ENCODE measurements around the gene CPAMD8.
"Not testable (repeated sequence)": the region's sequence is repeated elsewhere in the genome, so short reads cannot be mapped to it uniquely, and the experiment has no call there.

CPAMD8 gene

GRCh38 chr19:16996838-16997490 lies 29.6 kb downstream of the CPAMD8 start:
- DNase-seq = not testable (repeated sequence)

GRCh38 chr19:16988661-16989060 lies 37.9 kb downstream of the CPAMD8 start:
- DNase-seq = no peak

DNA sequence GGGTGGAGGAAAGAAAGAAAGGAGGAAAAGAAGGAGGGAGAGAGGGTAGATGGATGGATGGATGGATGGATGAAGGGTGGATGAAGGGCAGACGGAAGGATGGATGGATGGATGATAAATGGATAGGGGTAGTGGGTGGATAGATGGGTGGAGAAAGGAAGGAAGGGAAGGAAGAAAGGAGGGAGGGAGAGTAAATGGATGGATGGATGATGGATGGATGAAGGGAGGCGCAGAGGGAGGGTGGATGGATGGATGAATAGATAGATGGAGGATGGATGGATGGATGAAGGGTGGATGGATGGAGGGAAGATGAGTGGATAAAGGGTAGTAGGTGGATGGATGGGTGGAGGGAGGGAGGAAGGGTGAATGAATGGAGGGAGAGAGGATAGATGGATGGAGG lies 41.2 kb downstream of the CPAMD8 start:
- DNase-seq = no peak

DNA sequence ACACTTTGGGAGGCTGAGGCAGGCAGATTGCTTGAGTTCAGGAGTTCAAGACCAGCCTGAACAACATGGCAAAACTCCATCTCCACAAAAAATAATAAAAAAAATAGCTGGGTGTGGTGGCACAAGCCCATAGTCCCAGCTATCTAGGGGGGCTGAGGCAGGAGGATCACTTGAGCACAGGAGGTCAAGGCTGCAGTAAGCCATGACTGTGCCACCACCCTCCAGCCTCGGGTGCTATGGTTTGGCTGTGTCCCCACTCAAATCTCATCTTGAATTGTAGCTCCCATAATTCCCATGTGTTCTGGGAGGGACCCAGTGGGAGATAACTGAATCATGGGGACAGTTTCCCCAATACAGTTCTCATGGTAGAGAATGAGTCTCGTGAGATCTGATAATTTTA lies 44.0 kb downstream of the CPAMD8 start:
- DNase-seq = not testable (repeated sequence)

GRCh38 chr19:16978839-16979802 lies 47.5 kb downstream of the CPAMD8 start:
- DNase-seq = no peak

- DNase-seq = no peak
Measured at GRCh38 chr19:16978156-16978555, 48.5 kb downstream of the CPAMD8 start.

GRCh38 chr19:16977306-16977705 lies 49.3 kb downstream of the CPAMD8 start:
- DNase-seq = no peak

- DNase-seq = no peak
Measured at GRCh38 chr19:16976446-16976845, 50.2 kb downstream of the CPAMD8 start.

DNA sequence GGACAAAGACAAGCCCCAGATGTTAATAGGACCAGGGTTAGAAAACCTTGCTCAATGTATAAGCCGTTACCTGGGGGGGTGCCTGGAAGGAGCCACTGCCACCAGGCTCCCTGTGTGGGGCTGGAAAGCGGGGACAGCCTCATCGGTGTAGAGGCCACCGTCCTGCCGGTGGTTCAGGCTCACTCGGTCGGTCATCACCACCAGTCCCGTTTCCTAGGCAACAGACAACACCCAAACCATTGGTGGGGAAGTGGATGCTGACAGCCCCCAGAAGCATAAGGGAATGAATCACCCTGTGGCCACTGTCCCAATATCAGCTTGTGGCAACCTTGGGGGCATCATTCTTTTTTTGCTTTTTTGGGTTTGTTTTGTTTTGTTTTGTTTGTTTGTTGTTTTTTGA lies 55.8 kb downstream of the CPAMD8 start:
- no peak for DNase-seq

DNA sequence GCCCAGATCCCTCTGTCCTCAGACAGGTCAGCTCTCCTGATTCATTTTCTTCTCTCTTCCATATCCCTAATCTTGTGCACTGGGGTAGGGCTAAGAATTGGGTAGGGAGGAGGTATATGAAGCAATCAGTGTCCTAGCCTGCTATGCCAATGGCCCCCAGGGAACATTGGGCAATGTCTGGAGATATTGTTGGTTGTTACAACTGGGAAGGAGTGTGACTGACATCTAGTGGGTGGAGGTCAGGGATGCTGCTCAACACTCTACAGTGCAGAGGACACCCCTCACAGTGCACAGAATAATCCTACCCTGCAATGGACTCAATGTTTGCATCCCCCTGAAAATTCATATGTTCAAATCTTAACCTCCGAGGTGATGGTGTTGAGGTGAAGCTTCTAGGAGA lies 57.5 kb downstream of the CPAMD8 start:
- no peak for DNase-seq

DNA sequence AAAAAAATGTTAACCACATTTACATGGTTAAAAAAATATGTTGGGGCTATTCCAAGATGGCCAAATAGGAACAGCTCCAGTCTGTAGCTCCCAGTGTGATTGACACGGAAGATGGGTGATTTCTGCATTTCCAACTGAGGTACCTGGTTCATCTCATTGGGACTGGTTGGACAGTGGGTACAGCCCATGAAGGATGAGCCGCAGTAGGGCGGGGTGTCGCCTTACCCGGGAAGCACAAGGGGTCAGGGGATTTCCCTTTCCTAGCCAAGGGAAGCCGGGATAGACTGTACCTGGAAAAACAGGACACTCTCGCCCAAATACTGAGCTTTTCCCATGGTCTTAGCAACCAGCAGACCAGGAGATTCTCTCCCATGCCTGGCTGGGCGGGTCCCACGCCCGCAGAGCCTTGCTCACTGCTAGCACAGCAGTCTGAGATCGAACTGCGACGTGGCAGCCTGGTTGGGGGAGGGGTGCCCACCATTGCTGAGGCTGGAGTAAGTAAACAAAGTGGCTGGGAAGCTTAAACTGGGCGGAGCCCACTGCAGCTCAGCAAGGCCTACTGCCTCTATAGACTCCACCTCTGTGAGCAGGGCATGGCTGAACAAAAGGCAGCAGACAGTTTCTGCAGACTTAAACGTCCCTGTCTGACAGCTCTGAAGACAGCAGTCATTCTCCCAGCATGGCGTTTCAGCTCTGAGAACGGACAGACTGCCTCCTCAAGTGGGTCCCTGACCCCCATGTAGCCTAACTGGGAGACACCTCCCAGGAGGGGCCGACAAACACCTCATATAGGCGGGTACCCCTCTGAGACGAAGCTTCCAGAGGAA lies 65.4 kb downstream of the CPAMD8 start:
- DNase-seq = not testable (repeated sequence)

DNA sequence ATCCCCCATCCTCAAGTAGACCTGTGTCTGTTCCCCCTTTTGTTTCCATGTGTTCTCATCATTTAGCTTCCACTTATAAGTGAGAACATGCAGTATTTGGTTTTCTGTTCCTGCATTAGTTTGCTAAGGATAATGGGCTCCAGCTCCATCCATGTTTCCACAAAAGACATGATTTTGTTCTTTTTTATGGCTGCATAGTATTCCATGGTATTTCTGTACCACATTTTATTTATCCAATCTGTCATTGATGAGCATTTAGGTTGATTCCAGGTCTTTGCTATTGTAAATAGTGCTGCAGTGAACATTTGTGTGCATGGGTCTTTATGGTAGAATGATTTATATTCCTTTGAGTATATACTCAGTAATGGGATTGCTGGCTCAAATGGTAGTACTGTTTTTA lies 68.3 kb downstream of the CPAMD8 start:
- DNase-seq = not testable (repeated sequence)

DNA sequence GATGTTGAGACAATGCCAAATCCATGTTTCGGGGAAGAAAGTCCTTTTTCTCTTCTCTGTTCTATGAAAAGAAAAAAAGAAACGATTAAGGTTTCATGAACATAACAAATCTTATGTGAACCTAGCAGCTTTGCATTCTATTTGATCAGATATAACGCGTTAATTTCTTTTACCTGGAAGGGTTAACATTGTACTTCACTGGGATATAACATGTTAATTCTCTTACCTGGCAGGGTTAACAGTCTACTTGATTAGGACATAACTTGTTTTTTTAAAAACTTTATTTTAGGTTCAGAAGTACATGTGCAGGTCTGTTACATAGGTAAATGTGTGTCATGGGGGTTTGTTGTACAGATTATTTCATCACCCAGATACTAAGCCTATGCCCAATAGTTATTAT lies 68.8 kb downstream of the CPAMD8 start:
- no peak for DNase-seq

DNA sequence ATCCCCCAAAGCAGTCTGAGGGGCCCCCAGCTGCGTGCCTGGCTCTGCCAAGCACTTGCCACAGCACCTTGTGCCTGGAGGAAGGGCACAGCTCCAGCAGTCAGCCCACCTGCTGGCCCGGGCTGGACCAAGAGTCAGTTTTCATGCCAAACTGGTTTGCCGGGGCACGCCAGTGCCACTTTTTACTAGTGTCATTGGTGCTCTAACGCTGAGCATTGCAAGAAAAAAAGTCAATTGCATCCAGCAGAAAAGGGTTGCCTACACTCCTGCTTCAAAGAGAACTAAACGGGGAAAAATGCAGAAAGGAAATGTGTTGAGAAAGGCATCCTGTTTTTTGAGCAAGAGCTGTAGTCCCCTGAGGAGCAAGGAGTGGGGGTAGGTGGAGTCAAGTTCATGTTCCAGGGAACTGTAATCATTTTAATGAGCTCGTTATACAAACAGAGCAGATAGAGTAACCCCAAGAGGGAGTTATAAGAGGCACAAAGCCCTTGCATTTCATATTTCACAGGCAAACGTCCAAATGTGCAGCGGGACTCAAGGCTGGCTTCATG lies 69.4 kb downstream of the CPAMD8 start:
- DNase-seq = no peak

GRCh38 chr19:16955161-16955560 lies 71.4 kb downstream of the CPAMD8 start:
- DNase-seq = no peak

DNA sequence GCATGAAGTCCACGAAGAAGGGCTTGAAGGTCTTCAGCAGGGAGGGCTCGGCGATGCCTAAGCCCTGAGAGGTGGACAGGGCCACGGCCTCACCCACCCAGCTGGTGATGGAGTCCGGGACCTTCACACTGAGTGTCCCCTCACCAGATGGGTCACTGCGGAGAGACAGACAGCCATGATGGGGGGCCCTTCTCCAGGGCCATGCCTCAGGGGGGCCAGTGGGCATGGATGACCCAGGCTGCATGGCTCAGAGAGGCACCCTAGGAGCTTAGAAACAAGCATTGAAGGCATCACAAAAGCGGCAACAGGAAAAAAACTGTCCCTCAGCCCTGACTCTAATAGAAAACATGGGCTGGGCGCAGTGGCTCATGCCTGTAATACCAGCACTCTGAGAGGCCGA lies 74.6 kb downstream of the CPAMD8 start:
- DNase-seq = no peak

- no peak for DNase-seq
Measured at GRCh38 chr19:16951529-16951928, 75.1 kb downstream of the CPAMD8 start.

DNA sequence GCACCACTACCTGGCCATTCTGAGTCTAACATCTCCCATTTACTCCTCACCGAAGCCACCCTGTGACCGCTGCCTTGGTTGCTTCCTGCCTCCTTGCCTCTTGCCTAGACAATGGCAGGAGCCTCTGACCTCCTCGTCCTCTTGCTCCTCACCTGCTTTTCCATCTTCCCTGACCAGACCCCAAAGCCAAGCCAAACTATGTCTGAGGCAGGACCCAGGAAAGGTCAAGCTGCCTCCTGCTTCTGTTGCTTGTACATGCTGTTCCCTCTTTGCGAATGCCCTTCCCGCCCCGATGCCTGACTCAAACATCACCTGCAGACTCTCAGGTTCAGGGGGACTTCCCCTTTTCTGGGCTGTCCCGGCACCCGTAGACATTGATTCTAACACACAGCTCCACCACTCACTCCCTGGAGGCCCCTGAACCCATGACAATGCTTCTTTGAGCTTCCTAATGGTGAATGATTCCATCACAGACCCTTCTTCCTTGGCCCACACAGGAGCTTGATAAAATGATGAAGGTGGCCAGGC lies 77.0 kb downstream of the CPAMD8 start:
- DNase-seq = no peak

- DNase-seq = no peak
Measured at GRCh38 chr19:16946951-16947940, 79.4 kb downstream of the CPAMD8 start.

DNA sequence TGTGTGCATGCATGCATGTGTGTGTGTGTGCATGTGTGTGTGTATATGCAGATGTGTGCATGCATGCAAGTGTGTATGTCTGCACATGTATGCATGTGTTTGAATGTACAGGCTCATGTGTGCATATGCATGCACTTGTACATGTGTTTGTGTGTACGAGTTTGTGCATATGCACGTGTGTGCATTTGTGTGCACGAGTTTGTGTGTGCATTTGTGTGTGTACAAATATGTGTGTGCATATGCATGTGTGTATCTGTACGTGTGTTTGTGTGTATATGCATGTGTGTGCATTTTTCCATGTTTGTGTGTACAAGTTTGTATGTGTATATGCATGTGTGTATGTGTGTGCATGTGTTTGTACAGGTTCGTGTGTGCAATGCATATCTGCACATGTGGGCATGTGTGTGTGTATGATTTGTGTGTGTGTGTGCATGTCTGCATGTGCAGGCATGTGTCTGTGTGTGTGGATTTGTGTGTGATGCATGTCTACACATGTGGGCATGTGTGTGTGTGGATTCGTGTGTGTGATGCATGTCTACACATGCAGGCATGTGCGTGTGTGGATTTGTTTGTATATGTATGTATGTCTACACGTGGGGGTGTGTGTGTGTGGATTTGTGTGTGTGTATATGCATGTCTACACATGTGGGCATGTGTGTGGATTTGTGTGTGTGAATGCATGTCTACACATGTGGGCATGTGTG lies 80.7 kb downstream of the CPAMD8 start:
- DNase-seq = no peak

DNA sequence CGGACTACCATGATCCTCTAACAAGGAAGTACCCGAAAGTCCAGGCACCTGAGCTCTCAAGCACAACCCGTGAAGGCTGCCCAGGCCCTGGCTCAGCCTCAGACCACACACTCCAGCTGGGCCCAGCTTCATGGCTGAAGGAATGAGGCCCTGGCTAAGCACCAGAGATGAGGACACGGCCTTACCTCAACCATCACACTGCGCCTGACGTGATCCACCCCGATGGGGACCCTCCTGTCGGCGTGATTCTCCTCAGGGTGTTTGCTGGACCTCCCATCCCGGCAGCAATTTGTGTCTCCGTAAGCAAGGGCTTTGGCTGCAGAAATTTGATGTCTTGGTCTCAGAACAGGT lies 81.3 kb downstream of the CPAMD8 start:
- DNase-seq = no peak

Measured in activated naive CD4-positive, alpha-beta T cell treated with Interleukin-2 at 50 U/mL for 16 hours (primary cell).